Measurements from ENCODE around the gene MEI4. TPM values are rescaled to one million over a fixed set of nuclear protein-coding genes. Genes with fewer than 3 reads are reported as not detected.
"Not testable (repeated sequence)": the region's sequence is repeated elsewhere in the genome, so short reads cannot be mapped to it uniquely, and the experiment has no call there.

MEI4 gene
- total RNA-seq, 1 donor from 2014 or later: 0.06 TPM

DNA sequence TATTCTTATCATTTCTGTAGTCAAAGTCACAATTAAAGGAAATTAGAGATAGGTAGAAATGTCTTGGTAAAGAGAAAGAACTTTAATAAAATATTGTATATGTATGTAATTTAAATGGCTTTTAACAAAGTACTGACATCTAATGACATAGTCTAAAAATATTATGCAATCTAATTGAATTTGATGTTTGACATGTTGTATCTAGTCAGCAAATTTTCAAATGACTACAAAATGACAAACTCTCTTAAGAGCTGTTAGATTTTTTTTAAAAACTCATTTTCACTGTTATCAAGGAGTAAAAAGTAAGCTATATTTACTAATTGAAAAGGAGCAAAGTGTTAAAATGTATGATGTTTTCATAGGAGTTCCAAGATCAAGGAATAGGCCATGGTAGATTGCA lies 176.9 kb downstream of the MEI4 start:
- no peak for DNase-seq (ENCODE audit: low read depth)
- no peak overlapping the region for H3K4me3 ChIP-seq (ENCODE audit: low read depth, low read length)
- TF ChIP-seq, protein P1, sequence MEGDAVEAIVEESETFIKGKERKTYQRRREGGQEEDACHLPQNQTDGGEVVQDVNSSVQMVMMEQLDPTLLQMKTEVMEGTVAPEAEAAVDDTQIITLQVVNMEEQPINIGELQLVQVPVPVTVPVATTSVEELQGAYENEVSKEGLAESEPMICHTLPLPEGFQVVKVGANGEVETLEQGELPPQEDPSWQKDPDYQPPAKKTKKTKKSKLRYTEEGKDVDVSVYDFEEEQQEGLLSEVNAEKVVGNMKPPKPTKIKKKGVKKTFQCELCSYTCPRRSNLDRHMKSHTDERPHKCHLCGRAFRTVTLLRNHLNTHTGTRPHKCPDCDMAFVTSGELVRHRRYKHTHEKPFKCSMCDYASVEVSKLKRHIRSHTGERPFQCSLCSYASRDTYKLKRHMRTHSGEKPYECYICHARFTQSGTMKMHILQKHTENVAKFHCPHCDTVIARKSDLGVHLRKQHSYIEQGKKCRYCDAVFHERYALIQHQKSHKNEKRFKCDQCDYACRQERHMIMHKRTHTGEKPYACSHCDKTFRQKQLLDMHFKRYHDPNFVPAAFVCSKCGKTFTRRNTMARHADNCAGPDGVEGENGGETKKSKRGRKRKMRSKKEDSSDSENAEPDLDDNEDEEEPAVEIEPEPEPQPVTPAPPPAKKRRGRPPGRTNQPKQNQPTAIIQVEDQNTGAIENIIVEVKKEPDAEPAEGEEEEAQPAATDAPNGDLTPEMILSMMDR (conservative IDR thresholded peaks at IDR 0.05; ENCODE audit: low read depth, low read length): no peak

DNA sequence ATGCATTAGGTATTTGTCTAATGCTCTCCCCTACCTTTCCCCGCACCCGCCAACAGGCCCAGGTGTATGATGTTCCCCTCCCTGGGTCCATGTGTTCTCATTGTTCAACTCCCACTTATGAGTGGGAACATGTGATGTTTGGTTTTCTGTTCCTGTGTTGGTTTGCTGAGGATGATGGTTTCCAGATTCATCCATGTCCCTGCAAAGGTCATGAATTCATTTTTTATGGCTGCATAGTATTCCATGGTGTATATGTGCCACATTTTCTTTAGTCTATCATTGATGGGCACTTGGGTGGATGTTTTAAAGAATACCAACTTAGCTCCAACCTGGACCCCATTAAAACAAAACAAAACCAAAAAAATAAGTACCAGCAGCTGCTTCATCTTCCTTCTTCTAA lies 180.9 kb downstream of the MEI4 start:
- not testable (repeated sequence) for DNase-seq (ENCODE audit: low read depth); H3K4me3 ChIP-seq (ENCODE audit: low read depth, low read length)

DNA sequence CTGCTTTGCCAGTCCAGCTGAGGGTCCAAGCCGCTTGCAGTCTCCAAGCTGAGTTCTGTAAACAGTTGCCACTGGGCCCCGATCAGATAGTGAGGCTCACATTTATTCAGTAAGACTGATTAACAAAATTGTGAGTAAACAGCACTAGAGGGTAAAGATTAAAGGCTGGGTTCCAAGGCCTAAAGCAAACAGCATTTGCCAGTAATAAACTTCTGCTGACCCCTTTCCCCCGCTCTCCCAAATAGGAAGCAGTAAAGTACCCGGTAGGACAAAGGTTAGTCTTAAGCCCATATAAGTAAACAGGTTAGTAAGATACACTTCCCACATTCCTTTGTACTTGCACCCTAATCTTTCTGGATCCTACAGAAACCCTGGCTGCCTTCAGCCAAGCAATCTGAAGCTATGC lies 181.8 kb downstream of the MEI4 start:
- H3K4me3 ChIP-seq (ENCODE audit: low read depth, low read length): no peak overlapping the region
- TF ChIP-seq, protein P1 (conservative IDR thresholded peaks at IDR 0.05; ENCODE audit: low read depth, low read length): no peak
- DNase-seq (ENCODE audit: low read depth): no peak

DNA sequence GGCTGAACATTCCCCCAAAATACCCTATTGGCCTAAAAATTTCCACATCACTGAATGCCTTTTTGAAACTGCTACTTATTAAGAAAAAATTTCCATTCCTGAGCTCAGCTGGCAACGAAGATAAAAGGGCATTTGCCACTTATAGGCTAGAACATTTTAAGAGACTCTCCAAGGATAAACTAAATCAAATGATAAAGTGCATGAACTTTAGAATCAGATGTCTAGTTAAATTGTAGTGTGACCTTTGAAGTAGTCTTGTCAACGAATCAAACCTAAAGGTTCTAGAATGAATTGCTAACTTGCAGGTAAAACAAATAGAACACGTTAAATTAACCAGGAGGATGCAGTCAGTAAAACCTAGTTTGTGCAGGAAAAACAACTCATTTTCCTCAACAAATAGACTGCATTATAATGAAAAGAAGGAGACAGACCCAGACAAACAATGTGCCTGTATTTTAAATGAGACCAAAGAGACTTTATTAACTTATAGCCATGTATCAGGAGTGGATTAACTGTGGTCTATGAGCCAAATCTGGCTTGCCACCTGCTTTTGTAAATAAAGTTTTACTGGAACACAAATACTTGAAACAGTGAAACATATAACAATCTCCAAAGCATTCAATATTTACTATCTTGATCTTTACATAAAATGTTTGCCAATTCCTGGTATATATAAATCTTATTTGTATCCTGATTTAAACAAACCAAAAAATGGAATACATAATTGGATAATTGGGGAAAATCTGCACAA lies 184.4 kb downstream of the MEI4 start:
- TF ChIP-seq, protein P1 (conservative IDR thresholded peaks at IDR 0.05; ENCODE audit: low read depth, low read length): no peak
- no peak overlapping the region for H3K4me3 ChIP-seq (ENCODE audit: low read depth, low read length)
- DNase-seq (ENCODE audit: low read depth): no peak

DNA sequence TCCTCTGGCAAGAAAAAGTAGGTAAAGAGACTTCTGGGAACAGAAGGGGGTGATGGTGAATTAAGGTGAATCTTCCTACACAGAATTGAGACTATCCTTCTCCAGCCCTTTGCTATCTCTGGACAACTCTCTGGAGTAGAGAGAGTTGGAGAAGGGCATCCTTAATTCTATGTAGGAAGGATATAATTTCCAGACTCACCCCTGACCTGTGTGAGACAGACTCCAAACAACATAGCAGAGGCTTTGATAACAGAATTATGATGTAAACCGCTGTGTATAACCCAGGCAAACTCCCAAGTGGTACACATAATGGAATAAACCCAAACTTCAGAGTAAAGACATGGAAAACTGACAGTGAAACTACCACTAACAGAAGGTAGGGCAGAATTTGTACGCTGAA lies 186.5 kb downstream of the MEI4 start:
- no peak overlapping the region for H3K4me3 ChIP-seq (ENCODE audit: low read depth, low read length)
- TF ChIP-seq, protein P1 (conservative IDR thresholded peaks at IDR 0.05; ENCODE audit: low read depth, low read length): no peak
- no peak for DNase-seq (ENCODE audit: low read depth)

DNA sequence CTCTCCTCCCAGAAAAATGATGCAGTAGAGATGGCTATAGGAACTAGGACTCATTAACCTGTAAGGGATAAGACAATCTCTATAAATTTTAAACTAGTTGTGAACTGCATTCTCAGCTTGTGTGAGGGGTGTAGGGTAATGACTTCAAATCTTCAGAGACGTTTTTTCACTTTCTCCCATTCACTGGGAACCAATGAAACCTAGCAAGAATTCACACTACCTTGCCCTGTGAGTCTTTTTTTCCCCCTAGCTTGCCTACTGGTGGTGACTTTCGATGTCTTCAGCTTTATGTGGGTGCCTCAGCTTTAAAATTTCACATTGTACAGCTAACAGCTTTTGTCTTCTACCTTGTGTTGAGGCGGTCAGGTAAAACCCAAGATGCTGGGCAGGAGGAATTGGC lies 192.0 kb downstream of the MEI4 start:
- no peak for DNase-seq (ENCODE audit: low read depth)
- TF ChIP-seq, protein P1 (conservative IDR thresholded peaks at IDR 0.05; ENCODE audit: low read depth, low read length): no peak
- no peak overlapping the region for H3K4me3 ChIP-seq (ENCODE audit: low read depth, low read length)

DNA sequence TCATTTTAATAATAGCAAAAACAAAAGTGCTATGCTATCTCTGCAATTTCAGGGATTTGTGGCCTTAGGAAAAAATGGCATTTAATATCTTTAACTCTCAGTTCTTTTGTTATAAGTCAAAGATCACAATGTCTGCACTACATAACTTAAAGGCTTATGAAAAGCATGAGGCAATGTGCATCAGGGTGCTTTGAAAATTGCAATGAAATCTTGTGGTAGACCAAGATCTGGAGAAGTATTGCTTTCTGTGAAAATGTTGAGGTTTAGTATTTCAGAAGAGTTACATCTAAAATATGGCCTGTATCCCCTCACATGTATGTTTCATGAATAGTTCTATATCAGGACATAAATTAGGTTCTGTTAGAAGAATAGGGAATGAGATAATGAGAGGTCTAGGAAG lies 200.6 kb downstream of the MEI4 start:
- DNase-seq (ENCODE audit: low read depth): no peak
- no peak overlapping the region for H3K4me3 ChIP-seq (ENCODE audit: low read depth, low read length)
- TF ChIP-seq, protein P1 (conservative IDR thresholded peaks at IDR 0.05; ENCODE audit: low read depth, low read length): no peak
